Neural cell (in vitro differentiated cells): ENCODE results near the gene DLG5. TPM values are rescaled to one million over a fixed set of nuclear protein-coding genes. Genes with fewer than 3 reads are reported as not detected.

Experiments used
- H2AFZ ChIP-seq: fragments of 200-600, 300-800 bp; sonication (generic), shearing (Covaris generic); 2 replicates; pipeline ENCODE4 v1.6.0; 2014; ENCODE audit warnings: low read depth, mild to moderate bottlenecking, antibody characterized with exemption, low read length, moderate library complexity
- H3F3A ChIP-seq: fragments of 200-600 bp; shearing (Covaris generic); 2 replicates; pipeline ENCODE4 v1.6.1; 2016; ENCODE audit warnings: mild to moderate bottlenecking, moderate library complexity, mixed read lengths, antibody characterized with exemption, low read length; ENCODE audit not compliant: insufficient read depth, poor library complexity, severe bottlenecking
- H3K27ac ChIP-seq: fragments of 200-600, 300-800 bp; sonication (generic), shearing (Covaris generic); 2 replicates; pipeline ENCODE4 v1.5.1; 2014; ENCODE audit warnings: mild to moderate bottlenecking, low read length, moderate library complexity
- H3K27me3 ChIP-seq: fragments of 300-800, 200-600 bp; sonication (generic), shearing (Covaris generic); 2 replicates; pipeline ENCODE4 v1.6.0; 2014; ENCODE audit warnings: mild to moderate bottlenecking, low read depth, low read length, moderate library complexity; ENCODE audit not compliant: insufficient read depth
- H3K36me3 ChIP-seq: fragments of 300-800, 200-600 bp; sonication (generic), shearing (Covaris generic); 2 replicates; pipeline ENCODE4 v1.5.1; 2014; ENCODE audit warnings: mild to moderate bottlenecking, antibody characterized with exemption, low read length, moderate library complexity; ENCODE audit not compliant: insufficient read depth
- H3K4me2 ChIP-seq: fragments of 300-800, 200-600 bp; sonication (generic), shearing (Covaris generic); 2 replicates; pipeline ENCODE4 v1.6.0; 2014; ENCODE audit warnings: mild to moderate bottlenecking, low read length
- H3K4me3 ChIP-seq: fragments of 300-800, 200-600 bp; sonication (generic), shearing (Covaris generic); 2 replicates; pipeline ENCODE4 v1.5.1; 2014; ENCODE audit warnings: mild to moderate bottlenecking, low read length, moderate library complexity
- H3K79me2 ChIP-seq: fragments of 200-600 bp; shearing (Covaris generic); replicated peaks from 2 replicates; pipeline ENCODE4 v1.6.0; 2014; ENCODE audit warnings: mild to moderate bottlenecking, low read length, moderate library complexity; ENCODE audit not compliant: insufficient read depth
- H3K9ac ChIP-seq: fragments of 300-800, 200-600 bp; sonication (generic), shearing (Covaris generic); 2 replicates; pipeline ENCODE4 v1.6.1; 2016; ENCODE audit warnings: mild to moderate bottlenecking, low read length, mixed read lengths
- H3K9me2 ChIP-seq: fragments of 200-600 bp; shearing (Covaris generic); 2 replicates; pipeline ENCODE4 v1.6.1; 2016; ENCODE audit warnings: mild to moderate bottlenecking, low read length, mixed read lengths; ENCODE audit not compliant: insufficient read depth
- H3K9me3 ChIP-seq: fragments of 200-600, 300-800 bp; sonication (generic), shearing (Covaris generic); 2 replicates; pipeline ENCODE4 v1.6.1; 2016; ENCODE audit warnings: mild to moderate bottlenecking, mixed run types, low read length, moderate library complexity, mixed read lengths
- H4K20me1 ChIP-seq: fragments of 200-600 bp; shearing (Covaris generic); 2 replicates; pipeline ENCODE4 v1.6.1; 2016; ENCODE audit warnings: mild to moderate bottlenecking, mixed run types; ENCODE audit not compliant: insufficient read depth
- CTCF ChIP-seq: fragments of 450-650 bp; IDR thresholded peaks from 2 replicates; pipeline ENCODE4 v1.5.1; 2014; ENCODE audit warnings: antibody characterized with exemption, mild to moderate bottlenecking, moderate library complexity; ENCODE audit not compliant: poor library complexity, severe bottlenecking
- EP300 ChIP-seq: fragments of 450-650 bp; conservative IDR thresholded peaks from 2 replicates; pipeline ENCODE4 v1.6.1; 2014; ENCODE audit warnings: antibody characterized with exemption, mild to moderate bottlenecking, moderate library complexity; ENCODE audit not compliant: poor library complexity, severe bottlenecking
- EZH2 ChIP-seq: fragments of 200-600, 300-800 bp; shearing (Covaris generic), sonication (generic); IDR thresholded peaks from 2 replicates; pipeline ENCODE4 v1.6.1; 2014; ENCODE audit warnings: antibody characterized with exemption, low read length, borderline replicate concordance, mild to moderate bottlenecking; ENCODE audit not compliant: insufficient read depth, poor library complexity, severe bottlenecking
- MXI1 ChIP-seq: fragments of 450-650 bp; conservative IDR thresholded peaks from 2 replicates; pipeline ENCODE4 v1.6.1; 2014; ENCODE audit warnings: antibody characterized with exemption, mild to moderate bottlenecking; ENCODE audit not compliant: poor library complexity, severe bottlenecking
- POLR2AphosphoS5 ChIP-seq: IDR thresholded peaks from 2 replicates; pipeline ENCODE4 v1.6.1; 2012
- RAD21 ChIP-seq: fragments of 450-650 bp; conservative IDR thresholded peaks from 2 replicates; pipeline ENCODE4 v1.6.1; 2014; ENCODE audit warnings: antibody characterized with exemption, mild to moderate bottlenecking, moderate library complexity
- SMC3 ChIP-seq: fragments of 450-650 bp; conservative IDR thresholded peaks from 2 replicates; pipeline ENCODE4 v1.6.1; 2014; ENCODE audit warnings: antibody characterized with exemption, mild to moderate bottlenecking, moderate library complexity; ENCODE audit not compliant: poor library complexity
- TAF1 ChIP-seq: IDR thresholded peaks from 2 replicates; pipeline ENCODE4 v1.6.1; 2012; ENCODE audit warnings: low read depth
- polyA plus RNA-seq: library from polyadenylated mRNA; depleted of rRNA; stranded (reverse); fragments of >200 nt; gene quantifications from 2 replicates; pipeline ENCODE4 v1.2.3, GENCODE V29; 2014
- TF ChIP-seq, protein P1 (sequence below): IDR thresholded peaks from 2 replicates; pipeline ENCODE4 v1.6.1; 2012; ENCODE audit warnings: borderline replicate concordance

DLG5 gene
- polyA plus RNA-seq, 1 donor from 2014 or later = 72.9 TPM

GRCh38 chr10:77832238-77832637 is 94.3 kb downstream of the DLG5 start:
- Histone ChIP-seq H3K9ac (no peak overlapping the region), H3K4me3 (no peak overlapping the region), H3K9me3 (no peaks in the 10 kb centered on the region), H3K27ac (no peak overlapping the region), H3K79me2 (no peaks in the 10 kb centered on the region), H4K20me1 (no peaks in the 10 kb centered on the region), H3K36me3 (no peaks in the 10 kb centered on the region), H3K4me2 (no peak overlapping the region), H3K9me2 (no peaks in the 10 kb centered on the region), H2AFZ (no peak overlapping the region), H3K27me3 (no peaks in the 10 kb centered on the region), H3F3A (no peaks in the 10 kb centered on the region)
- TF ChIP-seq, protein P1, sequence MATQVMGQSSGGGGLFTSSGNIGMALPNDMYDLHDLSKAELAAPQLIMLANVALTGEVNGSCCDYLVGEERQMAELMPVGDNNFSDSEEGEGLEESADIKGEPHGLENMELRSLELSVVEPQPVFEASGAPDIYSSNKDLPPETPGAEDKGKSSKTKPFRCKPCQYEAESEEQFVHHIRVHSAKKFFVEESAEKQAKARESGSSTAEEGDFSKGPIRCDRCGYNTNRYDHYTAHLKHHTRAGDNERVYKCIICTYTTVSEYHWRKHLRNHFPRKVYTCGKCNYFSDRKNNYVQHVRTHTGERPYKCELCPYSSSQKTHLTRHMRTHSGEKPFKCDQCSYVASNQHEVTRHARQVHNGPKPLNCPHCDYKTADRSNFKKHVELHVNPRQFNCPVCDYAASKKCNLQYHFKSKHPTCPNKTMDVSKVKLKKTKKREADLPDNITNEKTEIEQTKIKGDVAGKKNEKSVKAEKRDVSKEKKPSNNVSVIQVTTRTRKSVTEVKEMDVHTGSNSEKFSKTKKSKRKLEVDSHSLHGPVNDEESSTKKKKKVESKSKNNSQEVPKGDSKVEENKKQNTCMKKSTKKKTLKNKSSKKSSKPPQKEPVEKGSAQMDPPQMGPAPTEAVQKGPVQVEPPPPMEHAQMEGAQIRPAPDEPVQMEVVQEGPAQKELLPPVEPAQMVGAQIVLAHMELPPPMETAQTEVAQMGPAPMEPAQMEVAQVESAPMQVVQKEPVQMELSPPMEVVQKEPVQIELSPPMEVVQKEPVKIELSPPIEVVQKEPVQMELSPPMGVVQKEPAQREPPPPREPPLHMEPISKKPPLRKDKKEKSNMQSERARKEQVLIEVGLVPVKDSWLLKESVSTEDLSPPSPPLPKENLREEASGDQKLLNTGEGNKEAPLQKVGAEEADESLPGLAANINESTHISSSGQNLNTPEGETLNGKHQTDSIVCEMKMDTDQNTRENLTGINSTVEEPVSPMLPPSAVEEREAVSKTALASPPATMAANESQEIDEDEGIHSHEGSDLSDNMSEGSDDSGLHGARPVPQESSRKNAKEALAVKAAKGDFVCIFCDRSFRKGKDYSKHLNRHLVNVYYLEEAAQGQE = no peak
- TF ChIP-seq CTCF = no peak
- TF ChIP-seq TAF1 = no peak
- TF ChIP-seq EZH2 = no peak
- no peak for TF ChIP-seq MXI1
- no peak for TF ChIP-seq RAD21
- TF ChIP-seq POLR2AphosphoS5 = no peak
- no peak for TF ChIP-seq SMC3
- no peak for TF ChIP-seq EP300

- H3K27me3 ChIP-seq = no peaks in the 10 kb centered on the region
- H3K9me3 ChIP-seq = no peaks in the 10 kb centered on the region
- no peak for TF ChIP-seq CTCF
- no peak for TF ChIP-seq MXI1
- TF ChIP-seq RAD21 = no peak
- TF ChIP-seq POLR2AphosphoS5 = no peak
- no peak for TF ChIP-seq TAF1
- TF ChIP-seq, protein P1 = no peak
- no peak for TF ChIP-seq EZH2
- H3K4me3 ChIP-seq = no peak overlapping the region
- H3K9me2 ChIP-seq = no peaks in the 10 kb centered on the region
- H3K27ac ChIP-seq = no peak overlapping the region
- no peaks in the 10 kb centered on the region for H3K79me2 ChIP-seq
- H4K20me1 ChIP-seq = no peaks in the 10 kb centered on the region
- H3K36me3 ChIP-seq = peaks cover 4% of the 10 kb centered on the region
- H2AFZ ChIP-seq = no peak overlapping the region
- no peak overlapping the region for H3K4me2 ChIP-seq
- H3K9ac ChIP-seq = no peak overlapping the region
- no peaks in the 10 kb centered on the region for H3F3A ChIP-seq
Observed at GRCh38 chr10:77829356-77829755, 97.2 kb downstream of the DLG5 start.
